Large intestine (tissue), 3 donors: ENCODE results near the gene SIN3A. TPM values are rescaled to one million over a fixed set of nuclear protein-coding genes. Genes with fewer than 3 reads are reported as not detected.
"Not testable (repeated sequence)": the region's sequence is repeated elsewhere in the genome, so short reads cannot be mapped to it uniquely, and the experiment has no call there.

Experiments used
- DNase-seq, 2 donors: peaks; one replicate each; pipeline versions ENCODE4 v3.0.0 to v3.0.0-alpha.2; 2013
- H3K27ac ChIP-seq: one replicate; pipeline ENCODE4 v1.5.1; 2013; ENCODE audit warnings: low read length
- H3K27me3 ChIP-seq: 2 replicates; pipeline ENCODE4 v1.6.1; 2013; ENCODE audit warnings: low read length; ENCODE audit not compliant: control insufficient read depth, insufficient read depth
- H3K36me3 ChIP-seq: 2 replicates; pipeline ENCODE4 v1.6.1; 2013; ENCODE audit warnings: low read length; ENCODE audit not compliant: control insufficient read depth, insufficient read depth
- H3K4me1 ChIP-seq: one replicate; pipeline ENCODE4 v1.6.1; 2013; ENCODE audit warnings: low read length; ENCODE audit not compliant: control insufficient read depth, insufficient read depth
- H3K4me3 ChIP-seq: one replicate; pipeline ENCODE4 v1.5.1; 2013; ENCODE audit warnings: low read length
- H3K9me3 ChIP-seq: one replicate; pipeline ENCODE4 v1.6.1; 2013; ENCODE audit warnings: mild to moderate bottlenecking, low read depth, low read length, moderate library complexity; ENCODE audit not compliant: control insufficient read depth
- WGBS: methylation state at CpG from one replicate; pipeline ENCODE4 v1.1.5; 2013; ENCODE audit warnings: low lambda C conversion rate; ENCODE audit not compliant: insufficient coverage; 5-methylcytosine and 5-hydroxymethylcytosine counted together
- polyA plus RNA-seq: library from polyadenylated mRNA; unstranded; fragments of 120-200 nt; gene quantifications from one replicate; pipeline ENCODE4 v1.2.1, GENCODE V29; 2013

The SIN3A gene
- polyA plus RNA-seq, 1 donor: 33.8 TPM

GRCh38 chr15:75389791-75390382, 61.6 kb downstream of the SIN3A start:
- Histone ChIP-seq H3K4me1 (peaks cover under 1% of the 10 kb centered on the region), H3K4me3 (no peak overlapping the region), H3K27me3 (no peaks in the 10 kb centered on the region), H3K36me3 (peaks cover 89% of the 10 kb centered on the region), H3K9me3 (no peaks in the 10 kb centered on the region), H3K27ac (no peak overlapping the region)
- DNase-seq: no peak
- WGBS: no CpG with 5 or more reads among the region's 1 CpG

- no CpG with 5 or more reads among the region's 5 CpGs for WGBS
- not testable (repeated sequence) for H3K4me3 ChIP-seq, H3K9me3 ChIP-seq, H3K27me3 ChIP-seq
- Histone ChIP-seq H3K4me1 (peaks cover 30% of the 10 kb centered on the region), H3K27ac (peak overlapping the region; percentile 16), H3K36me3 (peaks cover 55% of the 10 kb centered on the region)
- peak in 1 of 2 donors; percentile 66 for DNase-seq
Measured at GRCh38 chr15:75383986-75384385, 67.5 kb downstream of the SIN3A start.

- peaks cover 41% of the 10 kb centered on the region for H3K36me3 ChIP-seq
- 60% methylated on average over 2 of the region's 4 CpGs for WGBS
Measured at GRCh38 chr15:75380773-75381172, 70.7 kb downstream of the SIN3A start.

GRCh38 chr15:75371901-75372688, 79.4 kb downstream of the SIN3A start:
- H3K27me3 ChIP-seq: no peaks in the 10 kb centered on the region
- no peak overlapping the region for H3K27ac ChIP-seq
- peaks cover 19% of the 10 kb centered on the region for H3K4me1 ChIP-seq
- DNase-seq: no peak
- no peaks in the 10 kb centered on the region for H3K9me3 ChIP-seq
- H3K36me3 ChIP-seq: peaks cover 62% of the 10 kb centered on the region
- H3K4me3 ChIP-seq: no peak overlapping the region
- 100% methylated on average over 3 of the region's 11 CpGs for WGBS

More at GRCh38 chr15:75380773-75381172, 70.7 kb downstream of the SIN3A start:
- Histone ChIP-seq H3K9me3 (no peaks in the 10 kb centered on the region), H3K4me3 (no peak overlapping the region), H3K27ac (peak overlapping the region; percentile 69), H3K27me3 (no peaks in the 10 kb centered on the region), H3K4me1 (peaks cover 30% of the 10 kb centered on the region)
- DNase-seq: no peak

GRCh38 chr15:75371486-75371885, 80.0 kb downstream of the SIN3A start:
- peaks cover 20% of the 10 kb centered on the region for H3K4me1 ChIP-seq
- no peaks in the 10 kb centered on the region for H3K27me3 ChIP-seq
- no CpG with 5 or more reads among the region's 1 CpG for WGBS
- no peaks in the 10 kb centered on the region for H3K9me3 ChIP-seq
- peaks cover 63% of the 10 kb centered on the region for H3K36me3 ChIP-seq
- H3K4me3 ChIP-seq: no peak overlapping the region
- DNase-seq: no peak
- no peak overlapping the region for H3K27ac ChIP-seq

GRCh38 chr15:75369897-75370581, 81.5 kb downstream of the SIN3A start:
- Histone ChIP-seq H3K4me3 (no peak overlapping the region), H3K4me1 (peaks cover 20% of the 10 kb centered on the region), H3K9me3 (no peaks in the 10 kb centered on the region), H3K27ac (peak overlapping the region; percentile 100), H3K36me3 (peaks cover 65% of the 10 kb centered on the region), H3K27me3 (no peaks in the 10 kb centered on the region)
- no CpG with 5 or more reads among the region's 7 CpGs for WGBS
- DNase-seq: no peak

DNA sequence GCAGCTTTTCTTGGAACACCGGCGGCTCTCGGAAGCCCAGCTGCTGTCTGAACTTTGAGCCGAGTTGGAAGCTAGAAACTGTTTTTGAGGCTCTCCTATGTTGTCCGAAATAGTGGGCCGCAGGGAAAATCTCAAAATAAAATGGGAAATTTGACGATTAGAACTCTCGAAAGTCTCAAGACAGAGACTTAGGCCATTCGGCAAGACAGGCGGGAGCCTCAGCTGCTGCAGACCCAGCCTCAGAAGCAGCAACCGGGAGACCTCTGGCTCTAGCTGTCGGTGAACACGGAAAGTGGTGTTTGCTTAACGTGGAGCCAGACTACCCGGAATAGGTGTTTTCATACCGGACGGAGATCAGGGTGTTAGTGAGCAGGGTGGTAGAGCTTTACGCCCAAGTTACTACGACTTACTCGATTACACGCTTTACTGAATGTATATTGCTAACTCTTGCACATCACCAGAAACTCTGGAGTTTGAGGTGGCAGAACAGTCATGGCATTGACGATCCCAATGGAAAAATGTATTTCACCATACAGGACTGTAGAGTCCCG, 82.7 kb downstream of the SIN3A start:
- H3K27me3 ChIP-seq: no peaks in the 10 kb centered on the region
- DNase-seq: no peak
- H3K4me1 ChIP-seq: peaks cover 20% of the 10 kb centered on the region
- no peaks in the 10 kb centered on the region for H3K9me3 ChIP-seq
- peaks cover 65% of the 10 kb centered on the region for H3K36me3 ChIP-seq
- peak overlapping the region; percentile 100 for H3K27ac ChIP-seq
- H3K4me3 ChIP-seq: peak overlapping the region; percentile 98
- WGBS: no CpG with 5 or more reads among the region's 23 CpGs

- Histone ChIP-seq H3K27ac (peak within 1 kb of the TSS; percentile 100), H3K36me3 (peaks cover 63% of the 10 kb centered on the region)
- WGBS: no CpG with 5 or more reads among the region's 67 CpGs
Measured at GRCh38 chr15:75367913-75368688, 83.4 kb downstream of the SIN3A start, which contains the start of gene MAN2C1. Gene MAN2C1, minus strand, starts transcription at chr15:75368607. Its CDS starts 24 bp downstream, at chr15:75368583.

DNA sequence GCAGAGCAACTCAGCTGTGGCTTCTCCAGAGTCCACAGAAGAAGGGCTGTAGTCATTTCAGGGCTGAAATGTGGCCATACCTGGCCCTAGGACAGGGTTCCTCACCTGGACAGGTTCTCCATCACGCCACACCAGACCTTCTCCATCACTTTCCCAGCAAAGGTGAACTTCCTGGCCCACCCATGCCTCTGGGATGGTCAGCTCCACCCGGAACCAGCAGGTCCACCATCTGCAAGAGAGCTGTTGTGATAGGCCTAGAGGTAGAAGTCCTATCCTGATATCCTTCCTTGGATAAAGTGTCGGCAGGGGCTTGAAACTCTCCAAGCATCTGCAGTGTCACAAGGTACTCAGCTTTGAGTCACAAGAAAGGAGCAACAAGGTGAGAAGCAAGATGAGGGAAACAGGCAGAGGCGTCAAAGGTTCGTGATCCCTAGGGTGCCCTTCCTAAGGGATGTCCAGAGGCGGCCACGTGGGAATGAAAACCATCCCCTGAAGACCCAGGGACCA, 84.0 kb downstream of the SIN3A start:
- H3K9me3 ChIP-seq: no peaks in the 10 kb centered on the region
- H3K27ac ChIP-seq: peak overlapping the region; percentile 100
- peaks cover 20% of the 10 kb centered on the region for H3K4me1 ChIP-seq
- WGBS: no CpG with 5 or more reads among the region's 7 CpGs
- H3K36me3 ChIP-seq: peaks cover 64% of the 10 kb centered on the region
- H3K4me3 ChIP-seq: peak overlapping the region; percentile 98
- no peak for DNase-seq
- no peaks in the 10 kb centered on the region for H3K27me3 ChIP-seq

More at GRCh38 chr15:75367913-75368688, 83.4 kb downstream of the SIN3A start, which contains the start of gene MAN2C1:
- H3K4me1 ChIP-seq: peaks cover 20% of the 10 kb centered on the region
- no peaks in the 10 kb centered on the region for H3K27me3 ChIP-seq
- H3K9me3 ChIP-seq: no peaks in the 10 kb centered on the region
- peak within 1 kb of the TSS; percentile 98 for H3K4me3 ChIP-seq
- peak; percentile 98 for DNase-seq
